ENCODE data around the gene CAMK2A.

GRCh38 chr5:150189728-150190502, 99.7 kb downstream of the CAMK2A start, which contains the start of gene SLC6A7:
- TF ChIP-seq CTCF (IDR thresholded peaks at IDR 0.05), result no peak
- no peak for TF ChIP-seq ZFX (IDR thresholded peaks at IDR 0.05; ENCODE audit: borderline replicate concordance)
